HG02840 (cell line): ENCODE measurements around the gene C10orf105.

Experiments
- ATAC-seq: cut with Tn5 transposase; IDR thresholded peaks from one replicate; pipeline ENCODE4 v1.9.1; 2021; ENCODE audit warnings: mild to moderate bottlenecking, moderate library complexity, moderate number of reproducible peaks; ENCODE audit not compliant: unreplicated experiment, low FRiP score

Gene C10orf105

DNA sequence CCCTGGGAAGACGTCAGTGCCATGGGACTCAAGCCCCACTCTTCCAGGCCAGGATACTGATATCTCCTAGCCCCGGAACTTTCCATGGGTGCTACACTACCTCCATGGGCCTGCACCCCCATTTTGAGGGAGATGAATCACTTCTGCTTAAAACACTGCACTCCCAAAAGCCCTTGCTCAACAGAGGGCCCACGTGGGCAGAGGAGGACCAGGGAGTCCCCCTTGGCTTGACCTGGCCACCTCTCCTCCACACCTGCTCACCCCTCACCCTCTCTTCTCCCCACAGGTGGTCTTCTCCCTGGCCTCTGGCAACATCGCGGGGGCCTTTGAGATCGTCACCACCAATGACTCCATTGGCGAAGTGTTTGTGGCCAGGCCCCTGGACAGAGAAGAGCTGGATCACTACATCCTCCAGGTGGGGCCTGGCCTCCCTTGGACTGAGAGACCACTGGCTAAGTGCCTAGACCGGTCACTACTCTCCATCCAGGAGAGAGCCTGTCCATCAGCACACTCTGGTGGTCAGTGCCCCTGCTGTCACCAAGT is 19.9 kb upstream of the C10orf105 start:
- ATAC-seq: no peak

DNA sequence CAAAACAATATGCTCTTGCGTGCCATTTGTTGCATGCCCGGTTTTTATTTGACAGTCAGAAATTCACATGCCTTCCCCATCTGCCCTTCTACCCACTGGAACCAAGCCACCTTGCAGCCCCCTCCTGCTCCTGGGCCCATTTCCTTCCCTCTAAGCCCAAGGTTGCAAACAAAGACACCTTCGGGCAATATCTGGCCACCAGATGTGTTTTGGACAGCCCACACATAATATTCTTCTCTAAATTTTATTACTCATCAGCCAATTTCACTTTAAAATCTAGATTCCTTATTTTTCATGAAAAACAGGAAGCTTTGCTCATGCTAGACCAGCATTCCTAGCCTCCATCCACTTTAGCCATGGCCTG is 18.2 kb upstream of the C10orf105 start:
- ATAC-seq: no peak

DNA sequence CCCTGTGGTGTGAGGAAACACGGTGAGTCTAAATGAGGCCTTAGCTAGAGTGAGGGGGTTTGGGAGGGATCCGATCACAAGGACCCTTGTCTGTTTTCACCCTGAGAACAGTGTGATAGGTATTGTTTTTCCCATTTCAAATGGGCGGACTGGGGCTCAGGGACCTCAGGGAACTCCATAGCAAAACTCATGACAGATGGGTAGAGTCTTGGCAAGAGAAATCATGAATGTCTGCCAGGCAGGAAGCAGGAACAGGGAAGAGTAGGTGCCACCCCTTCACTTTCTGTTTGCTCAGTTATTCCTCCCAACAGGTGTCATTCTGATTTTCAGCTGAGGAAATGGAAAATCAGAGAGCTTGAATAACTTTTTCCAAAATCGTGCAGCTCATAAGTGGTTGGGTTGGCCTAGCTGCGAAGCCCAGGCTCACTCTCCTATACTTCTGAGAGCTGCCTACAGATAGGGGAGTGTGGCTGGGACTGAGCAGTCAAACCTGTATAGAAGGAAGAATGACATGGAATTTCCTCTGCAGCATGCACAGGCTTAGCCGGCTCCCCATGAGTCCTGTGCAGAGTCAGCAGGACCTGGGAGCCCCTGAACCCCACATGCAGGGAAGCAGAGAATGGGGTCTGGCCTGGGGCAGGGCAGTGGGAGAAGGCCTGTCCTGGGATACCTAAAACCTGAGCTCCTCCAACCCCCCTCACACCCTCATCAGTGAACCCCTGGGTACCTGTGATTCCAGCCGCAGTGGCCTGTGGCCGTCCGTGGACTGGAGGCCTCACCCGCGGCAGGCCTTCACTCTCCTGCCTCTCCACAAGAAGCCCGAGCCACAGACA is 17.6 kb upstream of the C10orf105 start:
- ATAC-seq: no peak

DNA sequence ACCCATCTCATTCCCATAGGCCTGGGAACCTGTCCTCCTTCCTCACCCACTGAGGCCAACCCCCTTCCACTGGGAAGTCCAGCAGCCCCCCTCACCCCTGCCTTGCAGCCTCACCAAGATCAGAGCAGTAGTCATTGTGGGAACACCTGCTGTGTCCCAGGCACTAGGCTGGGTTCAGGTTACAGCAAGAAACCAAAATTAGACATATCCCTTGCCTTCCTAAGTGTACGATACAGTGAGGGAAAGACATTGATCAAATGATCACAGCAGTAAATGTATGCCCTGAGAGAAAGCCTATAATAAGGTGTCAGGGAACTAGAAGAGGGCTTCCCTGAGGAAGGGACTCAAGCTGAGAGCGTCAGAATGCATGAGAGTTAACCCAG is 17.0 kb upstream of the C10orf105 start:
- no peak for ATAC-seq

- ATAC-seq: no peak
Measured at GRCh38 chr10:71735709-71736569, 16.4 kb upstream of the C10orf105 start.

- ATAC-seq: no peak
Measured at GRCh38 chr10:71734797-71735196, 15.2 kb upstream of the C10orf105 start.

GRCh38 chr10:71731791-71732190 is 12.2 kb upstream of the C10orf105 start:
- ATAC-seq: no peak

DNA sequence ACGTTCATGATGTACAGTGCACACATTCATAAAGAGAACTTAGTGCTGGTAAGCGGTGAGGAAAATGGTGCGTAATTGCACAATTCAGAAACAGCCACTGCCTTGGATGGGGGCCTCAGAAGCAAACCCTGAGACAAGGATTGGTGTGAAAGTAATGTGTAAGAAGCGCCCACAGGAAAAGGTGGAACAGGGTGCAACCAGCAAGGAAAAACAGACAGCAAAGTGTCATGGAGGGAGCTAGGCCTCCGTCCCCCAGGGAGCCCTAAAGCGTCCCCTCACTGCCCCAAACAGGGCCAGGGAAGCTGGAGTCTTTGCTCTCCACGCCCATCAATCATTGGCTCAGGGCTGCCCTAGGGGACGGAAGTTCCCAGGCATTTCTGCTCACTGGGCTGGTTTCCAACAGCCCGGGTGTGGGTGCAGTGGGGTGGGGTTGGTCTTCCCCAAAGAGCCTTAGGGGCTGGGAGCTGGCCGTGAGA is 9.6 kb upstream of the C10orf105 start:
- no peak for ATAC-seq

DNA sequence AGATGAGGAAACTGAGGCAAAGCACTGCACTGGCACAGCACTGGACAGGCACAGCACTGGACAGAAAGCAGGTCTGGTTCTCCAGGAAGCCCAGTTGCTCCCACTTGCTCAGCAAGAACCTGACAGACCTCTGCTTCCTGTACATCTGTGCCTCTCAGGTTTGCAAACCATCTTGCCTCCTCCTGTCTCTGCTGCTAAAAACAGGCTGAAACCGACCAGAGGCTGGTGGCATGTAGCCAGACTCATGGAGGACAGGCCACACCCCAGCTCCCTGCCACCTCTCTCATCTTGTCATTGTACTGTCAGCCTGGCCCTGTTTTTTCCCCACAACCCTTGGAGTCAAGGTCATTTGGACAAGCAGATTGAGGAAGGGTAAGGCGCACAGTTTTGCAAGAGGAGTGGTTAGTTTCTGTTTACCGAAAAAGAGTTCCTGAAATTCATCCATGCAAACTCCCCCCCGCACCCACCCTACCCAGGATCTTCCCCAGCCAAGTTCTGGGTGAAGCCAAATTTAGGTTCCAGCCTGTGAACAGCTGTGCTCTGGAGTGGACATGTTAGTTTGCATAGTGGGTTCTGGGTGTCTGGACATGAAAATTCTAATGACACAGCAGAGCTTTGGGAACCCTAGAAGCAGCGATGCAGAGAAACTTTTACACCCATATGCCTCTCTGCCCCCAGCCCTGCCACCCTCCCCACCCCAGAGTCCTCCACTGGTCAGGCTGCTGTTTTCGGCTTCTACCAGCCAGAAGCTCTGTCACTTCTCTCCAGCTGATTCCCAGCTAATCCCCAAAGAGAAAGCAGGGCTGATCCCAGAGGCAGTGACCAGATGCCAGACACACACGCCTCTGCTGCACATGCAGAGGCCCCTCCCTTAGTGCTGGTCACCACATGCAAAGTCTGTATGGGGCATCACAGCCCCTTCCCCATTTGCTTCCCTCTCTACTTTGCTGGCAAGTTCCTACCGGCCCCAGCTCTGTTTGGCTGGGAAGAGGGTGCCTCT is 8.5 kb upstream of the C10orf105 start:
- peak; percentile 41 for ATAC-seq

DNA sequence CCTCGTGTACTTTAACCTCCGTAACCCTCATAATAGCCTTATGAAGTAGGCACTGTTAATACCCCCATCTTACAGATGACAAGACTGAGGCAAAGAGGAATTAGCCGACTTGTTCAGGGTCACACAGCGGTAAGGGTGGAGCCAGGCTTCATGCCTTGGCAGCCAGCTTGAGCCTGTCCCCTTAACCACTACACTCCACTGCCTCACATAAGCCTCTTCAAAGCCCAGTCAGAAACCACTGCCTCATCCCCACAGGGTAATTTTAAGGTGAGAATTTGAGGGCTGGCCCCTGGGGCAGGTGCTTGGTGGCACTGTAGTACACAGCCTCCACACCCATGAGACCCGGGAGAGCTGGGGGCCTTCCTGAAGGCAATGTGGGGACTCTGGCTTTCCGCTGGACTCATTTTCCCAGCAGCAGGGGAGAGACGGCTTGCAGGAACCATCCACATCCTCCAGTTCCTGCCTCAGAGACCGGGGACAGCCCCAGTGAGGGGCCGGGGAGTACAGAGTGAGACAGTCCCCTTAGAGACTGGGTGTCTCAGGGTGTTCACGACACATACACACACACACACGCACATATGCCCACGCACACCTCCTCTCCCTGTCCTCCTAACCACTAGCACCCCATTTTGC is 7.6 kb upstream of the C10orf105 start:
- ATAC-seq: peak; percentile 43

DNA sequence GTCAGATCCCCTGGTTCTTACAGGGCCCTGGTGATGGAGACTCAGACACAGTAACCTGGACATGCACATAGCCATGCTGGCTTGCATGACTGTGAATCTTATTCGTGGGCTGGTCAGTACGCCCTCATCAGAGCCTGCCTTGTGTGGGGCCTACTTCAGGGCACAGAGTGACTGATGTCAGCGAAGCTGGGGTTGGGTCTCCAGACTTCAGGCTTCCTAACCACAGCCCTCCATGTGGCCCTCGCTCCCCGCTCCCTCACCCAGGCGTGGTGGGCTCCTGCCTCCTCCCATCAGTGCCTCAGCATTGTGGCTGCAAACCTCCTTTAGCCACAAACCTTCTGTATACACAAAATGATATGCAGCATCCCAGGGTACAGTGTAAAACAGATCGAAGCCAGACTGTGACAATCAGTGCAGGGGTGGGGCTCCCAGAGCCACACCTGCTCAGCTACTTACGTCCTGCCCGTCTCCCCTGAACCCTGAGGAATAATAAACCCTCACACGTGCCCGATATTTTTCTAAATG is 7.1 kb upstream of the C10orf105 start:
- no peak for ATAC-seq

DNA sequence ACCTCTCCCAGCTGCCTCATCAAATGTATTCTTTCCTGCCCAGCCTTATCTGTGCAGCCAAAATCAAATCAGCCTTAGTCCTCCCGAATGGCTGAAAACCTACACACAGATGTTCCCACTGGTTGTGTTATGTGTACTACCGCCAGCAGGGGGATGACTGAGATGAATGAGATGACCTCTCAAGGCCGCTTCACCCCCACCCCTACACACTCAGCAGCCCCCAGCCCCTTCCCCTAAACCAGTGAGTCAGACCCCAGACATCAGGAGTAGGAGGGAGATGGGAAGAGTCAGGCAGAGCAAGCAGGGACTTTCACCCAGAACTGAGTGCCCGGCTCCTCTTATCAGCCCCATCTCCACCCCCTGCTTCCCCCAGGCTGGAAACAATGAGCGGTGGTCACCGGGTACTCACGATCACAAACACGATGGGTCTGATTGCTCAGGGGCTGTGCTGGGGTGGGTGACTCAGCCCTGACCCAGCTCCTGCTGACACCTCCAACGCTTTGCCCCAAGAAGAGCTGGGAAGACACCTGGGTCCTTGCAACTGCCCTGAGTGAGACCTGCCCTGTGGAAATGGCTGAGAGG is 6.5 kb upstream of the C10orf105 start:
- ATAC-seq: no peak

- no peak for ATAC-seq
Measured at GRCh38 chr10:71725249-71725648, 5.7 kb upstream of the C10orf105 start.

DNA sequence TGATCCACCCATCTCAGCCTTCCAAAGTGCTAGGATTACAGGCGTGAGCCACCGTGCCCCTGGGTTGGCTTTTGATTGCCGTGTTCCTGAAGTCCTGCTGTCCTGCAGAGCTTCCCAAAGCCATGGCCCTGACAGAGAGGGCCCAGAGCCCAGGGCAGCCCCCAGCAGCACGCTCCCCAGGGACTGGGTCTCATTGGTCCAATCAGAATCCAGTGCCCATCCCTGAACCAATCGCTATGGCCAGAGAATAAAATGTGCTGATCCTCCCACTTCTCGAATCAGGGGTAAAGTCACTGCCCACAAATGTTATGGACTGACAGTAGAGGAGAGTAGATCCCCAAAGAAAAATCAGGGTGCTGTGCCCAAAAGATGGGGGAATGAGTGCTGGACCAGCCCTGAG is 5.0 kb upstream of the C10orf105 start:
- no peak for ATAC-seq

- no peak for ATAC-seq
Measured at GRCh38 chr10:71723311-71723710, 3.7 kb upstream of the C10orf105 start.

DNA sequence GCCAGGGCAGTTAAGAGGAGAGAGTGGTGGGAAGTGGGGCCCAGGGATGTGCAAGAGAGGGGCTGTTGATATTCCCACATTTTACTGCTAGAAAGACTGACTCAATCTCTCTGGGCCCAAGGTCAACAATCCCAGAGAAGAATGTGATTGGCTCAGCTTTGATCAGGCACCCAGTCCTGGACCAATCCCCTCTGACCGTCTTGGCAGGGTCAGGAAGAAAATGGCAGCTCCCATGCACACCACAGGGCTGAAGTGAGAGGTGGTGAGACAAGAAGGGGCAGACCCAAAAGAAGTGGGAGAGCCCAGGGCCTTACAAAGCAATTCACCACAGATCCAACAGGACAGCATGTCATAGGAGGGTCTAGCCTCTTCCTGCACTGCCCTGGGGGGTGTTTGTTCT is 3.3 kb upstream of the C10orf105 start:
- no peak for ATAC-seq

- ATAC-seq: no peak
Measured at GRCh38 chr10:71721313-71721712, 1.7 kb upstream of the C10orf105 start.

DNA sequence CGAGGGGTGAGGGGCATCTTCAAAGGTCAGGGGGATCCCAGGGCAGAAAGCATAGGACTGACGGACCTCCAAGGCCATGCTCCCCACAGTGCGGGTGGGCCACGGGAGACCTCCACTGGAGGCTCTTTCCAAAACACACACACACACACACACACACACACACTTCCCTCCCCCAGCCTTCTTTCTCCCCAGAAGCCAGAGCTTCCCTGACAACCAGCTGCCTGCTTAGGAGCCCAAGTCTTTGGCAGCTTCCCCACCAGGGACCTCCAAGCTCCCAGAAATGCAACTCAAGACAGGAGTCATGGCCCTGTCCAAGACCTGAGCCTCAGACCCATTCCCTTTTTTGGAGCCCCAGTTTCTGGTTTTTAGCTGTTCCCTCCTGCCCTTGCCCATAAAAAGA is 710 bp upstream of the C10orf105 start:
- ATAC-seq: no peak

GRCh38 chr10:71719042-71719441 is 536 bp downstream of the C10orf105 start:
- no peak for ATAC-seq
